K562 (cell line): ENCODE data around the gene SDSL.

Source experiments
- FOXJ3 ChIP-seq: sonication (generic); formaldehyde crosslinking; IDR thresholded peaks from 2 replicates; pipeline ENCODE4 v1.4.0; 2020; ENCODE audit warnings: mild to moderate bottlenecking, missing genetic modification reagents
- SMARCC2 ChIP-seq: fragments of 450-650 bp; IDR thresholded peaks from 2 replicates; pipeline ENCODE4 v1.6.1; 2017; ENCODE audit warnings: antibody characterized with exemption, moderate library complexity, mild to moderate bottlenecking, low read depth
- TCF7L2 ChIP-seq: fragments of 150-350 bp; IDR thresholded peaks from 2 replicates; pipeline ENCODE4 v1.6.1; 2016; ENCODE audit warnings: low read depth, mild to moderate bottlenecking, low read length, moderate library complexity
- ZNF76 ChIP-seq: fragments of 250-450 bp; sonication (Bioruptor Pico); IDR thresholded peaks from 2 replicates; pipeline ENCODE4 v1.4.0; 2020; ENCODE audit warnings: mild to moderate bottlenecking, moderate library complexity, borderline replicate concordance
- ZNF780A ChIP-seq: fragments of 250-450 bp; sonication (Bioruptor Pico); IDR thresholded peaks from 2 replicates; pipeline ENCODE4 v1.5.0; 2021; ENCODE audit warnings: mild to moderate bottlenecking
- TF ChIP-seq, protein P1 (sequence below): sonication (generic); formaldehyde crosslinking; IDR thresholded peaks from 2 replicates; pipeline ENCODE4 v1.8.0; 2022; ENCODE audit warnings: missing genetic modification reagents, mild to moderate bottlenecking, borderline replicate concordance
- TF ChIP-seq, protein P2 (sequence below): fragments of 250-450 bp; sonication (Bioruptor Pico); IDR thresholded peaks from 2 replicates; pipeline ENCODE4 v1.5.0; 2022; ENCODE audit warnings: mild to moderate bottlenecking

GRCh38 chr12:113422030-113422885 is at the start of gene SDSL:
- TF ChIP-seq ZNF76 (CRISPR knock-in tag), result no peak
- no peak; the same call in 1 of the 2 replicates for TF ChIP-seq TCF7L2
- TF ChIP-seq ZNF780A (CRISPR knock-in tag), result no peak
- TF ChIP-seq FOXJ3, result no peak
- TF ChIP-seq, protein P1, sequence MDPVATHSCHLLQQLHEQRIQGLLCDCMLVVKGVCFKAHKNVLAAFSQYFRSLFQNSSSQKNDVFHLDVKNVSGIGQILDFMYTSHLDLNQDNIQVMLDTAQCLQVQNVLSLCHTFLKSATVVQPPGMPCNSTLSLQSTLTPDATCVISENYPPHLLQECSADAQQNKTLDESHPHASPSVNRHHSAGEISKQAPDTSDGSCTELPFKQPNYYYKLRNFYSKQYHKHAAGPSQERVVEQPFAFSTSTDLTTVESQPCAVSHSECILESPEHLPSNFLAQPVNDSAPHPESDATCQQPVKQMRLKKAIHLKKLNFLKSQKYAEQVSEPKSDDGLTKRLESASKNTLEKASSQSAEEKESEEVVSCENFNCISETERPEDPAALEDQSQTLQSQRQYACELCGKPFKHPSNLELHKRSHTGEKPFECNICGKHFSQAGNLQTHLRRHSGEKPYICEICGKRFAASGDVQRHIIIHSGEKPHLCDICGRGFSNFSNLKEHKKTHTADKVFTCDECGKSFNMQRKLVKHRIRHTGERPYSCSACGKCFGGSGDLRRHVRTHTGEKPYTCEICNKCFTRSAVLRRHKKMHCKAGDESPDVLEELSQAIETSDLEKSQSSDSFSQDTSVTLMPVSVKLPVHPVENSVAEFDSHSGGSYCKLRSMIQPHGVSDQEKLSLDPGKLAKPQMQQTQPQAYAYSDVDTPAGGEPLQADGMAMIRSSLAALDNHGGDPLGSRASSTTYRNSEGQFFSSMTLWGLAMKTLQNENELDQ (CRISPR knock-in tag), result no peak
- TF ChIP-seq, protein P2, sequence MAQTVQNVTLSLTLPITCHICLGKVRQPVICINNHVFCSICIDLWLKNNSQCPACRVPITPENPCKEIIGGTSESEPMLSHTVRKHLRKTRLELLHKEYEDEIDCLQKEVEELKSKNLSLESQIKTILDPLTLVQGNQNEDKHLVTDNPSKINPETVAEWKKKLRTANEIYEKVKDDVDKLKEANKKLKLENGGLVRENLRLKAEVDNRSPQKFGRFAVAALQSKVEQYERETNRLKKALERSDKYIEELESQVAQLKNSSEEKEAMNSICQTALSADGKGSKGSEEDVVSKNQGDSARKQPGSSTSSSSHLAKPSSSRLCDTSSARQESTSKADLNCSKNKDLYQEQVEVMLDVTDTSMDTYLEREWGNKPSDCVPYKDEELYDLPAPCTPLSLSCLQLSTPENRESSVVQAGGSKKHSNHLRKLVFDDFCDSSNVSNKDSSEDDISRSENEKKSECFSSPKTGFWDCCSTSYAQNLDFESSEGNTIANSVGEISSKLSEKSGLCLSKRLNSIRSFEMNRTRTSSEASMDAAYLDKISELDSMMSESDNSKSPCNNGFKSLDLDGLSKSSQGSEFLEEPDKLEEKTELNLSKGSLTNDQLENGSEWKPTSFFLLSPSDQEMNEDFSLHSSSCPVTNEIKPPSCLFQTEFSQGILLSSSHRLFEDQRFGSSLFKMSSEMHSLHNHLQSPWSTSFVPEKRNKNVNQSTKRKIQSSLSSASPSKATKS, result no peak
- TF ChIP-seq SMARCC2, result no peak
